ENCODE results near the gene MVB12B. TPM values are rescaled to one million over a fixed set of nuclear protein-coding genes. Genes with fewer than 3 reads are reported as not detected.
A peak's percentile ranks its signal among the peaks of the same experiment; 100 is the strongest.

MVB12B gene
- total RNA-seq, 1 experiment from 2014 or later, result 10.9 TPM

DNA sequence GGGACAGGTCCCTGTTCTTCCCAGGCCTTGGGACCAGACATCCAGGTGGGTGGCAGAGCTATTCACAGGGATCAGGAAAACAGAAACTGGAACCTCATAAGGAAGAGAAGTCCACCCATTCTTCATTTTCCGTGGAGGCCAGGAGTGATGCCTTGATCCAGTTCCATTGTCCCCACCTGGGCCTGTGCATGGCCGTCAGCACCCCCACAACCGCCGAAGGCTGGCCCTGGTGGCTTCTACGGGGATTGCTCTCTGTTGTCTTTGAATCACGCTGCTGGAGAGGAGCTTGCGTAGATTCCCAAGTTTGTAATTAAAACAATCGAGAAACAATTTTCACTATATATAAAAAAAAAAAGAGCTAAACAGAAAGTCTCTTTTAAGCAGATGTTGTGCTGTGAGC is 134.4 kb downstream of the MVB12B start:
- ChIA-PET RAD21 (ENCODE audit: low non-redundant PET in 1 of 2, low total read pairs in 2 of 2, uncharacterized antibody in 2 of 2, unreplicated experiment in 2 of 2) (no interaction called here), POLR2A (no interaction called here), CTCF (no interaction called here)
- H3K9me2 ChIP-seq (ENCODE audit: insufficient read depth), result no peaks in the 10 kb centered on the region
- H3K27me3 ChIP-seq (ENCODE audit: insufficient read depth, low read length), result no peaks in the 10 kb centered on the region
- H3K36me3 ChIP-seq (ENCODE audit: control insufficient read depth in 1 of 2, insufficient read depth in 2 of 2, low read length in 2 of 2), result no peaks in the 10 kb centered on the region
- intact Hi-C loops (cut with micrococcal nuclease), result no loop called here
- TF ChIP-seq CBX3 (IDR thresholded peaks at IDR 0.05; ENCODE audit: low read depth) (no peak), CTCF (IDR thresholded peaks at IDR 0.05 in 2 of 3, conservative IDR thresholded peaks at IDR 0.05 in 1 of 3; ENCODE audit: borderline replicate concordance in 1 of 3, insufficient read depth in 1 of 3, low read depth in 2 of 3, low read length in 2 of 3) (0 out of 6 replicates have a peak, but pooled peaks of 1 of the 3 experiments have one; percentile 9), MAX (IDR thresholded peaks at IDR 0.05) (no peak)
- peaks cover 0 to 6% of the 10 kb centered on the region in 2 experiments; a peak in 1 of 4 replicates for H3K4me1 ChIP-seq (ENCODE audit: control insufficient read depth in 1 of 2, insufficient read depth in 2 of 2, low read length in 2 of 2)
- H3K4me3 ChIP-seq (replicated peaks in 1 of 2; ENCODE audit: low read depth in 1 of 2, low read length in 2 of 2), result no peak overlapping the region
- H2AFZ ChIP-seq (ENCODE audit: low read depth, low read length, poor library complexity, severe bottlenecking), result no peak overlapping the region
- no peaks in the 10 kb centered on the region for H3K79me2 ChIP-seq (ENCODE audit: insufficient read depth, low read length)
- no peak overlapping the region for H3K27ac ChIP-seq (ENCODE audit: low read depth, low read length)
- no TSS peak for BruUV-seq (replicated peaks)
- no peak overlapping the region for H3K9ac ChIP-seq (ENCODE audit: low read length)
- no peak for ATAC-seq
- no peaks in the 10 kb centered on the region for H4K20me1 ChIP-seq (ENCODE audit: insufficient read depth)
- DNase-seq (ENCODE audit: low read depth, low spot score), result no peak
- no peaks in the 10 kb centered on the region for H3K9me3 ChIP-seq (ENCODE audit: control insufficient read depth in 1 of 2, insufficient read depth in 1 of 2, low read depth in 1 of 2, low read length in 2 of 2)
- H3K4me2 ChIP-seq (ENCODE audit: low read length), result no peak overlapping the region

- Histone ChIP-seq H4K20me1 (ENCODE audit: insufficient read depth) (no peaks in the 10 kb centered on the region), H3K4me3 (replicated peaks in 1 of 2; ENCODE audit: low read depth in 1 of 2, low read length in 2 of 2) (no peak overlapping the region), H3K79me2 (ENCODE audit: insufficient read depth, low read length) (no peaks in the 10 kb centered on the region), H3K27ac (ENCODE audit: low read depth, low read length) (no peak overlapping the region), H3K36me3 (ENCODE audit: control insufficient read depth in 1 of 2, insufficient read depth in 2 of 2, low read length in 2 of 2) (no peaks in the 10 kb centered on the region), H3K4me2 (ENCODE audit: low read length) (no peak overlapping the region), H3K9ac (ENCODE audit: low read length) (no peak overlapping the region), H3K9me2 (ENCODE audit: insufficient read depth) (no peaks in the 10 kb centered on the region), H3K27me3 (ENCODE audit: insufficient read depth, low read length) (no peaks in the 10 kb centered on the region), H3K4me1 (ENCODE audit: control insufficient read depth in 1 of 2, insufficient read depth in 2 of 2, low read length in 2 of 2) (peaks cover 0 to 6% of the 10 kb centered on the region in 2 experiments; a peak in 1 of 4 replicates), H3K9me3 (ENCODE audit: control insufficient read depth in 1 of 2, insufficient read depth in 1 of 2, low read depth in 1 of 2, low read length in 2 of 2) (no peaks in the 10 kb centered on the region), H2AFZ (ENCODE audit: low read depth, low read length, poor library complexity, severe bottlenecking) (no peak overlapping the region)
- no peak for TF ChIP-seq EZH2phosphoT487 (IDR thresholded peaks at IDR 0.05; ENCODE audit: borderline replicate concordance)
- TF ChIP-seq SIN3A (IDR thresholded peaks at IDR 0.05; ENCODE audit: low read depth), result no peak
- no peak for TF ChIP-seq ZBTB33 (IDR thresholded peaks at IDR 0.05; ENCODE audit: extremely low read depth, insufficient replicate concordance, low read length)
- TF ChIP-seq POLR2A (IDR thresholded peaks at IDR 0.05; ENCODE audit: borderline replicate concordance, extremely low read depth, insufficient read depth, insufficient read length), result no peak
- TF ChIP-seq CTCF (IDR thresholded peaks at IDR 0.05 in 2 of 3, conservative IDR thresholded peaks at IDR 0.05 in 1 of 3; ENCODE audit: borderline replicate concordance in 1 of 3, insufficient read depth in 1 of 3, low read depth in 2 of 3, low read length in 2 of 3), result no peak
- TF ChIP-seq ZNF274 (IDR thresholded peaks at IDR 0.05; ENCODE audit: low read depth, low read length), result no peak
- CTCF ChIA-PET, result no interaction called here
- POLR2A ChIA-PET, result no interaction called here
- no TSS peak for BruUV-seq (replicated peaks)
- DNase-seq (ENCODE audit: low read depth, low spot score) (no peak), ATAC-seq (no peak)
- RAD21 ChIA-PET (ENCODE audit: low non-redundant PET in 1 of 2, low total read pairs in 2 of 2, uncharacterized antibody in 2 of 2, unreplicated experiment in 2 of 2), result no interaction called here
- intact Hi-C loops (cut with micrococcal nuclease), result no loop called here
Measured at GRCh38 chr9:126461608-126462007, 135.0 kb downstream of the MVB12B start.

Measured in HCT116 (cell line).